Measurements from ENCODE around the gene CYREN. TPM values are rescaled to one million over a fixed set of nuclear protein-coding genes. Genes with fewer than 3 reads are reported as not detected.

The CYREN gene
- total and polyA plus RNA-seq, 9 of the 15 experiments (the other 6 are each of a cell fraction or from before 2014, with no cell fraction given), result 13.9 to 108 (median 88.8) TPM

- TF ChIP-seq, protein P1, sequence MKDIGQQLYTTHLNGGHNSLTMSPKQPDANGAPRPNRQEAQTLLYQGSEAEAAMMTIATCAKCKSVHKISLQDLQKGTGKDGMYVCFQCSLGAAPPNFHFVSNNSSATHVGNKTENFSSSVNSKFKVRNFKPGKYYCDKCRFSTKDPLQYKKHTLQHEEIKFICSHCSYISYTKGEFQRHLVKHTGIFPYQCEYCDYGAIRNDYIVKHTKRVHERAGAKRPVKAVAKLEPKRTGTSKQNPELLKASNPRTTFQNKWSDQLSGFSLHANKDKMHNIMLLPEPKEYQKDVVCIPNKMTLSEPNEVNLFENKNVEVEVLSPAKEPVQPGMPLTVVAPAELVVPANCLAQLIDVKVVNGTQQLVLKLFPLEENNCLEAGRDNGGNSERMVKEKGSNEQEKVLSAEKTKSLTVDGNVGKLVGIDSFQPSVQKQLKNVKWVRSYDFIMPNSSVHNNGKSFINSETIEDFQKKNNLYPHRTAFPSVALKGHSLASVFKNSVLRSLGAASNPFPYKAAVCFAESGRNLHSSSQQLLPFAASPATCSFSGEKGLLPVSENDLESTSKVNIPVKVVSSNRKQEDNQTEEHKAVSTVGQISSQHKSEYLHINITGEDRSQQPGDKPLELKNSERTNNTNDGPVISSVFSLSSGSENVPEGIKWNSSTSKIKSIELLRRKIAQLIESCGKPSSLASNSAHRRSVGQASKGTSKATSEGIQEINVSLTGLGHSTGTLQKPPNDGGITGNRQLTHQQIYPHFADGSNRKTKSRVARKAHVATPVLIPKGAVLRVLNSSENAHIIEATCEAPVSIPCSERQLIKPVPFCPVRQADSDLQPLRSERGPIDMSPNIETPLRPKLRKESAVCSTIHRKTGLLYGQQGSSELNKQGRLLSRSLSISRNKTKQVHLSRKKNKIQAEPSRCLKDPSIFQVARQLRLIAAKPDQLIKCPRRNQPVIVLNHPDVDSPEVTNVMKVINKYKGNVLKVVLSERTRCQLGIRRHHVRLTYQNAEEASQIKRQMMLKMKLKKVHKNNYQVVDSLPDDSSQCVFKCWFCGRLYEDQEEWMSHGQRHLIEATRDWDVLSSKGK (CRISPR knock-in tag; IDR thresholded peaks at IDR 0.05), result 0 out of 2 replicates have a peak, but pooled peaks have one; percentile 58
- TF ChIP-seq ZNF644 (tag; IDR thresholded peaks at IDR 0.05; ENCODE audit: low read depth), result 0 out of 2 replicates have a peak, but pooled peaks have one; percentile 28
- TF ChIP-seq ZNF512 (tag; IDR thresholded peaks at IDR 0.05), result peak; percentile 79
These were observed 533 bp upstream of the CYREN start (continued) for GRCh38 chr7:135170998-135171481.

DNA sequence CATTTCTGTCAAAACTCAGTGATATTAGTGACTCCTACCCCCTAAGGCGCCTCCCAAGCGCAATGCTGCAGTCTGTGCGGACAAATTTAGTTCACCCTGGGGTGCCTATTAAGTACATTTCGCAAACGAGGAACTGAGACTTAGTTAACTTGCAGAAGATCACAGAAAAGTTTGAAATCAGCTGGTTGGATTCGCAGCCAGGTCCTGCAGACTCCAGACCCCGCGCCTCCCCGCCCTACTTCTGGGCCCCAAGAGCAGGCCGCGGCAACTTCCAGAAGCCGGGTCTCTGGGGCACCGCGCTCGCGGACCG is 588 bp downstream of the CYREN start:
- no peak for FAIRE-seq
- H3K4me1 ChIP-seq (replicated peaks in 1 of 2; ENCODE audit: control insufficient read depth in 2 of 2, insufficient read depth in 2 of 2, low read length in 2 of 2), result peaks cover 15 to 30% of the 10 kb centered on the region in 2 experiments; a peak in 4 of 5 replicates
- H3K9ac ChIP-seq (ENCODE audit: insufficient read depth in 1 of 2, low read depth in 2 of 2, low read length in 2 of 2), result peak overlapping the region; percentile 96 to 100
- H3K9me3 ChIP-seq (replicated peaks; ENCODE audit: control insufficient read depth, insufficient read depth, low read depth, low read length), result 0 out of 2 replicates have a peak, but pooled peaks cover 2% of the 10 kb centered on the region
- peak overlapping the region; percentile 93 for H2AFZ ChIP-seq (ENCODE audit: low read depth, low read length)
- peaks cover 33% of the 10 kb centered on the region for H3K79me2 ChIP-seq (ENCODE audit: control insufficient read depth, insufficient read depth, low read length)
- peak overlapping the region; percentile 83 for H3K4me3 ChIP-seq
- ChIA-PET CTCF (ENCODE audit: low intra/inter-chr PET ratio) (interaction anchor here (0.6 to 0.8 kb wide), 3 partner anchors 24 to 295 kb away, joined by 3 to 5 read pairs (median 4); partner anchors contain the start of gene AGBL3), POLR2A (interaction anchor here (0.7 to 1.5 kb wide), 4 partner anchors 10 to 216 kb away, joined by 3 to 11 read pairs (median 3); partner anchors contain the start of gene TMEM140)
- H3K9me1 ChIP-seq (ENCODE audit: control insufficient read depth, insufficient read depth, low read length), result no peaks in the 10 kb centered on the region
- H3K4me2 ChIP-seq (ENCODE audit: insufficient read depth, low read length), result peak overlapping the region; percentile 88
- H3K27me3 ChIP-seq (ENCODE audit: control insufficient read depth in 2 of 2, insufficient read depth in 2 of 2, low read length in 2 of 2), result no peaks in the 10 kb centered on the region
- no TSS peak for BruUV-seq (replicated peaks)
- in situ Hi-C loops (cut with MboI) (no loop called here), intact Hi-C loops (cut with micrococcal nuclease) (loop anchor here (1.0 to 10.0 kb wide), 6 partner anchors 184 to 538 kb away; partner anchors contain the start of genes AGBL3 and BPGM)
- no peak for DNase-seq (ENCODE audit: extremely low read depth in 1 of 4, low spot score in 3 of 4)
- no peak; the same call in 2 of the 3 replicates for ATAC-seq
- peaks cover 40% of the 10 kb centered on the region for H3K36me3 ChIP-seq (ENCODE audit: control insufficient read depth, insufficient read depth, low read length)
- 0 out of 2 replicates have a peak, but pooled peaks cover 5% of the 10 kb centered on the region for H4K20me1 ChIP-seq (replicated peaks; ENCODE audit: control insufficient read depth, insufficient read depth, low read length)
- peak overlapping the region; percentile 95 for H3K27ac ChIP-seq (ENCODE audit: extremely low read depth, low read depth, low read length)
- WGBS (ENCODE audit: insufficient coverage, low coverage, missing lambda C conversion rate), result 2% methylated on average over 12 of the region's 17 CpGs
- TF ChIP-seq AFF4 (CRISPR knock-in tag; IDR thresholded peaks at IDR 0.05) (peak; percentile 54; the same call in 1 of the 2 replicates), CBX5 (IDR thresholded peaks at IDR 0.05; ENCODE audit: borderline replicate concordance, low read depth) (0 out of 2 replicates have a peak, but pooled peaks have one; percentile 4), MBD1 (CRISPR knock-in tag; IDR thresholded peaks at IDR 0.05) (no peak)
